ENCODE results near the gene KRT27. TPM values are rescaled to one million over a fixed set of nuclear protein-coding genes. Genes with fewer than 3 reads are reported as not detected.
A peak's percentile ranks its signal among the peaks of the same experiment; 100 is the strongest.

Gene KRT27
- total and polyA plus RNA-seq, 9 of the 15 experiments (the other 6 are each of a cell fraction or from before 2014, with no cell fraction given), result 0.10 TPM; not detected in 8

DNA sequence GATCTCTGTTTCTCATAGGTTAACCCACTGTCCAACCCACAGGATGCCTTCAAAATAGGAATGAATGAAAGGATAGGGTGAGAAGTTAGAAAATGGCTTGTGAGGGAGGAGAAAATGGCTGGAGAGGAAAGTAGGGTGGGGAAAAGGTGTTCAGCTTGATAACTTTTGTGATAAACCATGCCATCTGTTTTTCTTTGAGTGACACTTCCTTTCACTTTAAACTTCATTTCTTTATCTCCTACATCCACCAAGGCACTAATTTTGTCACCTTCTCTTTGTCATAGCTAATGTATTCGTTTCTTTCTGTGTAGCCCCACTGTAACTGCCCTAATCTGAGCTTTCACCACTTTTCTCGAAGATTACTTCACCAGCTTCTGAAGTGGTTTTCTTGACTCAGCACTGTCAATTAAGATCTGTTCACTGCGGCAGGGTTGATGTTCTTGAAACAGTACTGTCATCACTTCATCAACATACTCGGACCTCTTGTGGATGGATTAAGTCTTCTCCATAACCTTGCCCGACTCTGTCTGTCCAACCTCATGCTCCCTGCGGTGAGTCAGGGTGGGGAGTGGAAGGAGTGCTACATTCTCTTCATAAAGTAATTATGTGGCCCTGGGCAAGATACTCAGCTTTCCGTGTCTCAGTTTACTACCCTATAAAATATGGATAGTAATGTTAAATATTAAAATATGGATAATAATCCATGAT lies 45.5 kb upstream of the KRT27 start (continued):
- TF ChIP-seq RAD51 (IDR thresholded peaks at IDR 0.05; ENCODE audit: borderline replicate concordance, low read depth), result no peak
- TF ChIP-seq ZNF263 (CRISPR knock-in tag; IDR thresholded peaks at IDR 0.05; ENCODE audit: borderline replicate concordance), result no peak
- TF ChIP-seq, protein P1, sequence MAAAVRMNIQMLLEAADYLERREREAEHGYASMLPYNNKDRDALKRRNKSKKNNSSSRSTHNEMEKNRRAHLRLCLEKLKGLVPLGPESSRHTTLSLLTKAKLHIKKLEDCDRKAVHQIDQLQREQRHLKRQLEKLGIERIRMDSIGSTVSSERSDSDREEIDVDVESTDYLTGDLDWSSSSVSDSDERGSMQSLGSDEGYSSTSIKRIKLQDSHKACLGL (CRISPR knock-in tag; IDR thresholded peaks at IDR 0.05; ENCODE audit: borderline replicate concordance, poor library complexity, severe bottlenecking), result no peak
- TF ChIP-seq ZBTB8A (IDR thresholded peaks at IDR 0.05; ENCODE audit: partially characterized antibody), result no peak
- TF ChIP-seq, protein P2, sequence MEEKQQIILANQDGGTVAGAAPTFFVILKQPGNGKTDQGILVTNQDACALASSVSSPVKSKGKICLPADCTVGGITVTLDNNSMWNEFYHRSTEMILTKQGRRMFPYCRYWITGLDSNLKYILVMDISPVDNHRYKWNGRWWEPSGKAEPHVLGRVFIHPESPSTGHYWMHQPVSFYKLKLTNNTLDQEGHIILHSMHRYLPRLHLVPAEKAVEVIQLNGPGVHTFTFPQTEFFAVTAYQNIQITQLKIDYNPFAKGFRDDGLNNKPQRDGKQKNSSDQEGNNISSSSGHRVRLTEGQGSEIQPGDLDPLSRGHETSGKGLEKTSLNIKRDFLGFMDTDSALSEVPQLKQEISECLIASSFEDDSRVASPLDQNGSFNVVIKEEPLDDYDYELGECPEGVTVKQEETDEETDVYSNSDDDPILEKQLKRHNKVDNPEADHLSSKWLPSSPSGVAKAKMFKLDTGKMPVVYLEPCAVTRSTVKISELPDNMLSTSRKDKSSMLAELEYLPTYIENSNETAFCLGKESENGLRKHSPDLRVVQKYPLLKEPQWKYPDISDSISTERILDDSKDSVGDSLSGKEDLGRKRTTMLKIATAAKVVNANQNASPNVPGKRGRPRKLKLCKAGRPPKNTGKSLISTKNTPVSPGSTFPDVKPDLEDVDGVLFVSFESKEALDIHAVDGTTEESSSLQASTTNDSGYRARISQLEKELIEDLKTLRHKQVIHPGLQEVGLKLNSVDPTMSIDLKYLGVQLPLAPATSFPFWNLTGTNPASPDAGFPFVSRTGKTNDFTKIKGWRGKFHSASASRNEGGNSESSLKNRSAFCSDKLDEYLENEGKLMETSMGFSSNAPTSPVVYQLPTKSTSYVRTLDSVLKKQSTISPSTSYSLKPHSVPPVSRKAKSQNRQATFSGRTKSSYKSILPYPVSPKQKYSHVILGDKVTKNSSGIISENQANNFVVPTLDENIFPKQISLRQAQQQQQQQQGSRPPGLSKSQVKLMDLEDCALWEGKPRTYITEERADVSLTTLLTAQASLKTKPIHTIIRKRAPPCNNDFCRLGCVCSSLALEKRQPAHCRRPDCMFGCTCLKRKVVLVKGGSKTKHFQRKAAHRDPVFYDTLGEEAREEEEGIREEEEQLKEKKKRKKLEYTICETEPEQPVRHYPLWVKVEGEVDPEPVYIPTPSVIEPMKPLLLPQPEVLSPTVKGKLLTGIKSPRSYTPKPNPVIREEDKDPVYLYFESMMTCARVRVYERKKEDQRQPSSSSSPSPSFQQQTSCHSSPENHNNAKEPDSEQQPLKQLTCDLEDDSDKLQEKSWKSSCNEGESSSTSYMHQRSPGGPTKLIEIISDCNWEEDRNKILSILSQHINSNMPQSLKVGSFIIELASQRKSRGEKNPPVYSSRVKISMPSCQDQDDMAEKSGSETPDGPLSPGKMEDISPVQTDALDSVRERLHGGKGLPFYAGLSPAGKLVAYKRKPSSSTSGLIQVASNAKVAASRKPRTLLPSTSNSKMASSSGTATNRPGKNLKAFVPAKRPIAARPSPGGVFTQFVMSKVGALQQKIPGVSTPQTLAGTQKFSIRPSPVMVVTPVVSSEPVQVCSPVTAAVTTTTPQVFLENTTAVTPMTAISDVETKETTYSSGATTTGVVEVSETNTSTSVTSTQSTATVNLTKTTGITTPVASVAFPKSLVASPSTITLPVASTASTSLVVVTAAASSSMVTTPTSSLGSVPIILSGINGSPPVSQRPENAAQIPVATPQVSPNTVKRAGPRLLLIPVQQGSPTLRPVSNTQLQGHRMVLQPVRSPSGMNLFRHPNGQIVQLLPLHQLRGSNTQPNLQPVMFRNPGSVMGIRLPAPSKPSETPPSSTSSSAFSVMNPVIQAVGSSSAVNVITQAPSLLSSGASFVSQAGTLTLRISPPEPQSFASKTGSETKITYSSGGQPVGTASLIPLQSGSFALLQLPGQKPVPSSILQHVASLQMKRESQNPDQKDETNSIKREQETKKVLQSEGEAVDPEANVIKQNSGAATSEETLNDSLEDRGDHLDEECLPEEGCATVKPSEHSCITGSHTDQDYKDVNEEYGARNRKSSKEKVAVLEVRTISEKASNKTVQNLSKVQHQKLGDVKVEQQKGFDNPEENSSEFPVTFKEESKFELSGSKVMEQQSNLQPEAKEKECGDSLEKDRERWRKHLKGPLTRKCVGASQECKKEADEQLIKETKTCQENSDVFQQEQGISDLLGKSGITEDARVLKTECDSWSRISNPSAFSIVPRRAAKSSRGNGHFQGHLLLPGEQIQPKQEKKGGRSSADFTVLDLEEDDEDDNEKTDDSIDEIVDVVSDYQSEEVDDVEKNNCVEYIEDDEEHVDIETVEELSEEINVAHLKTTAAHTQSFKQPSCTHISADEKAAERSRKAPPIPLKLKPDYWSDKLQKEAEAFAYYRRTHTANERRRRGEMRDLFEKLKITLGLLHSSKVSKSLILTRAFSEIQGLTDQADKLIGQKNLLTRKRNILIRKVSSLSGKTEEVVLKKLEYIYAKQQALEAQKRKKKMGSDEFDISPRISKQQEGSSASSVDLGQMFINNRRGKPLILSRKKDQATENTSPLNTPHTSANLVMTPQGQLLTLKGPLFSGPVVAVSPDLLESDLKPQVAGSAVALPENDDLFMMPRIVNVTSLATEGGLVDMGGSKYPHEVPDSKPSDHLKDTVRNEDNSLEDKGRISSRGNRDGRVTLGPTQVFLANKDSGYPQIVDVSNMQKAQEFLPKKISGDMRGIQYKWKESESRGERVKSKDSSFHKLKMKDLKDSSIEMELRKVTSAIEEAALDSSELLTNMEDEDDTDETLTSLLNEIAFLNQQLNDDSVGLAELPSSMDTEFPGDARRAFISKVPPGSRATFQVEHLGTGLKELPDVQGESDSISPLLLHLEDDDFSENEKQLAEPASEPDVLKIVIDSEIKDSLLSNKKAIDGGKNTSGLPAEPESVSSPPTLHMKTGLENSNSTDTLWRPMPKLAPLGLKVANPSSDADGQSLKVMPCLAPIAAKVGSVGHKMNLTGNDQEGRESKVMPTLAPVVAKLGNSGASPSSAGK (IDR thresholded peaks at IDR 0.05), result peak; percentile 78
- TF ChIP-seq NFE2 (IDR thresholded peaks at IDR 0.05; ENCODE audit: low read depth), result peak; percentile 88
- TF ChIP-seq YY1 (IDR thresholded peaks at IDR 0.05; ENCODE audit: borderline replicate concordance in 1 of 3, control insufficient read depth in 1 of 3, extremely low read depth in 1 of 3, insufficient read depth in 3 of 3, insufficient read length in 1 of 3, insufficient replicate concordance in 2 of 3, low read depth in 1 of 3, low read length in 2 of 3), result peak in 2 of 3 experiments; percentile 64 to 93
- TF ChIP-seq ZNF445 (CRISPR knock-in tag; IDR thresholded peaks at IDR 0.05; ENCODE audit: low read depth), result no peak
- 0 out of 2 replicates have a peak, but pooled peaks have one; percentile 54 for TF ChIP-seq XRCC5 (IDR thresholded peaks at IDR 0.05; ENCODE audit: low read depth, low read length)
- no peak for TF ChIP-seq KAT2B (IDR thresholded peaks at IDR 0.05; ENCODE audit: low read depth, low read length)
- TF ChIP-seq ZNF23 (CRISPR knock-in tag; IDR thresholded peaks at IDR 0.05), result no peak
- peak; percentile 92 for TF ChIP-seq FOXM1 (IDR thresholded peaks at IDR 0.05; ENCODE audit: low read depth)
- TF ChIP-seq FOXM1 (CRISPR knock-in tag; IDR thresholded peaks at IDR 0.05; ENCODE audit: low read depth), result no peak

Measured in K562 (cell line).